GM18907 (cell line): Measurements from ENCODE around the gene PRDX5.

ENCODE experiments used
- ATAC-seq: cut with Tn5 transposase; IDR thresholded peaks from one replicate; pipeline ENCODE4 v1.9.1; 2021; ENCODE audit warnings: mild to moderate bottlenecking, moderate library complexity; ENCODE audit not compliant: unreplicated experiment

Gene PRDX5

GRCh38 chr11:64343767-64344559, 26.0 kb downstream of the PRDX5 start:
- no peak for ATAC-seq

GRCh38 chr11:64344787-64345186, 26.9 kb downstream of the PRDX5 start:
- ATAC-seq, result no peak

GRCh38 chr11:64347193-64347867, 29.4 kb downstream of the PRDX5 start:
- no peak for ATAC-seq

GRCh38 chr11:64348383-64349024, 30.6 kb downstream of the PRDX5 start:
- ATAC-seq, result no peak

- ATAC-seq, result no peak
Measured at GRCh38 chr11:64349025-64349387, 31.1 kb downstream of the PRDX5 start.

- ATAC-seq, result no peak
Measured at GRCh38 chr11:64349404-64349803, 31.5 kb downstream of the PRDX5 start.

- ATAC-seq, result no peak
Measured at GRCh38 chr11:64351136-64351631, 33.3 kb downstream of the PRDX5 start.

- ATAC-seq, result no peak
Measured at GRCh38 chr11:64352099-64352994, 34.4 kb downstream of the PRDX5 start.

- no peak for ATAC-seq
Measured at GRCh38 chr11:64352995-64353714, 35.2 kb downstream of the PRDX5 start.

GRCh38 chr11:64353715-64354506, 36.0 kb downstream of the PRDX5 start:
- no peak for ATAC-seq

GRCh38 chr11:64355078-64355940, 37.4 kb downstream of the PRDX5 start:
- ATAC-seq, result no peak

GRCh38 chr11:64356498-64357411, 38.8 kb downstream of the PRDX5 start:
- no peak for ATAC-seq

- no peak for ATAC-seq
Measured at GRCh38 chr11:64357446-64357845, 39.5 kb downstream of the PRDX5 start.

- no peak for ATAC-seq
Measured at GRCh38 chr11:64357904-64358535, 40.1 kb downstream of the PRDX5 start.

- ATAC-seq, result no peak
Measured at GRCh38 chr11:64358536-64358906, 40.6 kb downstream of the PRDX5 start.

GRCh38 chr11:64358907-64359711, 41.2 kb downstream of the PRDX5 start, which contains the start of gene RPS6KA4:
Gene RPS6KA4 (plus strand): TSS chr11:64359162. CDS start chr11:64359236, 74 bp downstream.
- ATAC-seq, result peak; percentile 49
